Activated CD4-positive, alpha-beta T cell treated with anti-CD3 and anti-CD28 coated beads for 36 hours (primary cell): ENCODE results near the gene ITPK1. TPM values are rescaled to one million over a fixed set of nuclear protein-coding genes. Genes with fewer than 3 reads are reported as not detected.

Experiments used
- ATAC-seq: fragments of 200-7000 bp; cut with Tn5 transposase; one replicate; pipeline ENCODE4 v1.10.0; 2021; ENCODE audit warnings: mild to moderate bottlenecking, moderate library complexity
- CTCF ChIA-PET: fragments of 350-600 bp; sonication (Branson Sonifier 250); formaldehyde crosslinking; loops from one replicate; lab custom pipeline; 2021; ENCODE audit warnings: antibody characterized with exemption; lab: Charles Lee
- POLR2A ChIA-PET: fragments of 350-600 bp; sonication (Branson Sonifier 250); formaldehyde crosslinking; loops from one replicate; lab custom pipeline; 2021; ENCODE audit warnings: antibody characterized with exemption, inconsistent platforms; lab: Charles Lee
- DNase-seq: peaks from one replicate; pipeline ENCODE4 v3.0.0-alpha.2; 2020
- H3K27ac Mint-ChIP-seq: one replicate; pipeline ENCODE4 v1.8.0; 2021; ENCODE audit warnings: mixed read lengths
- H3K27me3 Mint-ChIP-seq: one replicate; pipeline ENCODE4 v1.8.0; 2021; ENCODE audit warnings: mixed read lengths
- H3K36me3 Mint-ChIP-seq: one replicate; pipeline ENCODE4 v1.8.0; 2021; ENCODE audit warnings: low read depth, mixed read lengths
- H3K4me1 Mint-ChIP-seq: one replicate; pipeline ENCODE4 v1.8.0; 2021; ENCODE audit warnings: mixed read lengths
- H3K4me3 Mint-ChIP-seq: one replicate; pipeline ENCODE4 v1.8.0; 2021; ENCODE audit warnings: mild to moderate bottlenecking, moderate library complexity, mixed read lengths
- H3K9me3 Mint-ChIP-seq: one replicate; pipeline ENCODE4 v1.8.0; 2021; ENCODE audit warnings: low read depth, mixed read lengths
- intact Hi-C, 2 experiments: fragments of 100-400 bp; cut with DNase I in 1 of 2; cut with micrococcal nuclease in 1 of 2; formaldehyde crosslinking; loops; one replicate each; pipeline versions ENCODE4 v1.14.2 to v1.15.1; 2022 to 2024; cut with DNase I, micrococcal nuclease
- total RNA-seq, 2 experiments: library from RNA; stranded (reverse); gene quantifications; one replicate each; pipeline ENCODE4 v1.2.3, GENCODE V29; 2021

Gene ITPK1
- total RNA-seq, 2 experiments from 2014 or later = 31.0 to 35.5 TPM

GRCh38 chr14:93018366-93018765 lies 97.4 kb downstream of the ITPK1 start:
- no peaks in the 10 kb centered on the region for H3K27me3 Mint-ChIP-seq
- no peak overlapping the region for H3K27ac Mint-ChIP-seq
- DNase-seq (no peak), ATAC-seq (no peak)
- no peak overlapping the region for H3K4me3 Mint-ChIP-seq
- ChIA-PET POLR2A (no interaction called here), CTCF (no interaction called here)
- peaks cover 8% of the 10 kb centered on the region for H3K4me1 Mint-ChIP-seq
- peaks cover 6% of the 10 kb centered on the region for H3K36me3 Mint-ChIP-seq
- intact Hi-C loops = no loop called here
- no peaks in the 10 kb centered on the region for H3K9me3 Mint-ChIP-seq

- H3K4me1 Mint-ChIP-seq = peaks cover 11% of the 10 kb centered on the region
- H3K27me3 Mint-ChIP-seq = no peaks in the 10 kb centered on the region
- DNase-seq = no peak
- H3K27ac Mint-ChIP-seq = no peak overlapping the region
- H3K9me3 Mint-ChIP-seq = no peaks in the 10 kb centered on the region
- ATAC-seq = no peak
- intact Hi-C loops = no loop called here
- POLR2A ChIA-PET = no interaction called here
- no peak overlapping the region for H3K4me3 Mint-ChIP-seq
- H3K36me3 Mint-ChIP-seq = peaks cover 6% of the 10 kb centered on the region
- CTCF ChIA-PET = no interaction called here
Measured at GRCh38 chr14:93017898-93018297, 97.8 kb downstream of the ITPK1 start.

- H3K27ac Mint-ChIP-seq = no peak overlapping the region
- ChIA-PET POLR2A (no interaction called here), CTCF (no interaction called here)
- no peak for ATAC-seq
- no peaks in the 10 kb centered on the region for H3K9me3 Mint-ChIP-seq
- peaks cover 4% of the 10 kb centered on the region for H3K36me3 Mint-ChIP-seq
- H3K4me1 Mint-ChIP-seq = peaks cover 11% of the 10 kb centered on the region
- H3K27me3 Mint-ChIP-seq = no peaks in the 10 kb centered on the region
- intact Hi-C loops = no loop called here
- H3K4me3 Mint-ChIP-seq = no peak overlapping the region
- DNase-seq = no peak
Measured at GRCh38 chr14:93017301-93017797, 98.4 kb downstream of the ITPK1 start.

- ATAC-seq = no peak
- Mint-ChIP-seq H3K36me3 (peaks cover 4% of the 10 kb centered on the region), H3K27me3 (no peaks in the 10 kb centered on the region), H3K4me1 (peaks cover 11% of the 10 kb centered on the region), H3K4me3 (no peak overlapping the region), H3K27ac (no peak overlapping the region), H3K9me3 (no peaks in the 10 kb centered on the region)
- intact Hi-C loops = no loop called here
- DNase-seq = no peak
- CTCF ChIA-PET = no interaction called here
- POLR2A ChIA-PET = no interaction called here
Measured at GRCh38 chr14:93016275-93016845, 99.4 kb downstream of the ITPK1 start.

GRCh38 chr14:93015505-93015904 lies 100.2 kb downstream of the ITPK1 start:
- POLR2A ChIA-PET = no interaction called here
- CTCF ChIA-PET = no interaction called here

GRCh38 chr14:93015064-93015463 lies 100.7 kb downstream of the ITPK1 start:
- Mint-ChIP-seq H3K9me3 (no peaks in the 10 kb centered on the region), H3K27ac (no peak overlapping the region), H3K4me3 (no peak overlapping the region), H3K27me3 (no peaks in the 10 kb centered on the region), H3K36me3 (peaks cover 4% of the 10 kb centered on the region), H3K4me1 (peaks cover 11% of the 10 kb centered on the region)
- no peak for ATAC-seq
- ChIA-PET CTCF (no interaction called here), POLR2A (no interaction called here)
- no peak for DNase-seq
- intact Hi-C loops = no loop called here

More at GRCh38 chr14:93015505-93015904, 100.2 kb downstream of the ITPK1 start:
- Mint-ChIP-seq H3K27me3 (no peaks in the 10 kb centered on the region), H3K4me1 (peaks cover 11% of the 10 kb centered on the region), H3K36me3 (peaks cover 4% of the 10 kb centered on the region), H3K9me3 (no peaks in the 10 kb centered on the region), H3K4me3 (no peak overlapping the region), H3K27ac (no peak overlapping the region)
- ATAC-seq (no peak), DNase-seq (no peak)
- intact Hi-C loops = no loop called here

- intact Hi-C loops = no loop called here
- DNase-seq (no peak), ATAC-seq (no peak)
- H3K27ac Mint-ChIP-seq = no peak overlapping the region
- no peaks in the 10 kb centered on the region for H3K9me3 Mint-ChIP-seq
- peaks cover 4% of the 10 kb centered on the region for H3K36me3 Mint-ChIP-seq
- H3K4me1 Mint-ChIP-seq = peaks cover 11% of the 10 kb centered on the region
- CTCF ChIA-PET = interaction anchor here (0.6 kb wide), 1 partner anchor 17 kb away, joined by 3 read pairs; no protein-coding TSS in a partner anchor
- no peaks in the 10 kb centered on the region for H3K27me3 Mint-ChIP-seq
- H3K4me3 Mint-ChIP-seq = no peak overlapping the region
- POLR2A ChIA-PET = no interaction called here
Measured at GRCh38 chr14:93014058-93015023, 101.4 kb downstream of the ITPK1 start.

GRCh38 chr14:93012951-93013719 lies 102.6 kb downstream of the ITPK1 start:
- intact Hi-C loops = no loop called here
- Mint-ChIP-seq H3K27ac (no peak overlapping the region), H3K4me3 (no peak overlapping the region), H3K27me3 (no peaks in the 10 kb centered on the region), H3K36me3 (peaks cover 4% of the 10 kb centered on the region), H3K9me3 (no peaks in the 10 kb centered on the region), H3K4me1 (peaks cover 11% of the 10 kb centered on the region)
- ATAC-seq = no peak
- ChIA-PET CTCF (interaction anchor here (1.2 kb wide), 1 partner anchor 19 kb away, joined by 3 read pairs; no protein-coding TSS in a partner anchor), POLR2A (no interaction called here)
- DNase-seq = no peak

GRCh38 chr14:93012506-93012905 lies 103.2 kb downstream of the ITPK1 start:
- no peak overlapping the region for H3K4me3 Mint-ChIP-seq
- intact Hi-C loops = no loop called here
- DNase-seq = no peak
- H3K4me1 Mint-ChIP-seq = peaks cover 11% of the 10 kb centered on the region
- POLR2A ChIA-PET = no interaction called here
- no peaks in the 10 kb centered on the region for H3K27me3 Mint-ChIP-seq
- CTCF ChIA-PET = interaction anchor here (0.6 to 1.2 kb wide), 3 partner anchors 20 to 246 kb away, joined by 3 read pairs; no protein-coding TSS in a partner anchor
- peaks cover 4% of the 10 kb centered on the region for H3K36me3 Mint-ChIP-seq
- H3K27ac Mint-ChIP-seq = no peak overlapping the region
- ATAC-seq = no peak
- no peaks in the 10 kb centered on the region for H3K9me3 Mint-ChIP-seq

- intact Hi-C loops = no loop called here
- Mint-ChIP-seq H3K27me3 (no peaks in the 10 kb centered on the region), H3K4me3 (no peak overlapping the region), H3K36me3 (peaks cover 4% of the 10 kb centered on the region), H3K4me1 (peaks cover 11% of the 10 kb centered on the region), H3K27ac (no peak overlapping the region), H3K9me3 (no peaks in the 10 kb centered on the region)
- ChIA-PET CTCF (interaction anchor here (0.6 to 1.2 kb wide), 3 partner anchors 21 to 246 kb away, joined by 3 read pairs; no protein-coding TSS in a partner anchor), POLR2A (no interaction called here)
- DNase-seq = no peak
- ATAC-seq = no peak
Measured at GRCh38 chr14:93011650-93012325, 103.9 kb downstream of the ITPK1 start.

GRCh38 chr14:93011141-93011529 lies 104.6 kb downstream of the ITPK1 start:
- DNase-seq (no peak), ATAC-seq (no peak)
- Mint-ChIP-seq H3K4me3 (no peak overlapping the region), H3K4me1 (peaks cover 11% of the 10 kb centered on the region), H3K27ac (no peak overlapping the region), H3K27me3 (no peaks in the 10 kb centered on the region), H3K36me3 (peaks cover 4% of the 10 kb centered on the region), H3K9me3 (no peaks in the 10 kb centered on the region)
- POLR2A ChIA-PET = no interaction called here
- intact Hi-C loops = no loop called here
- CTCF ChIA-PET = no interaction called here
